AG09309 (cell line): Measurements from ENCODE around the gene GDF10.

Source experiments
- DNase-seq: peaks from one replicate; pipeline ENCODE4 v3.0.0-alpha.2; 2010; ENCODE audit warnings: low read depth
- H3K4me3 ChIP-seq: 2 replicates; pipeline ENCODE4 v1.5.1; 2011; ENCODE audit warnings: mild to moderate bottlenecking, low read depth, low read length, moderate library complexity; ENCODE audit not compliant: control insufficient read depth
- TF ChIP-seq, protein P1 (sequence below): IDR thresholded peaks from 2 replicates; pipeline ENCODE4 v1.5.1; 2011; ENCODE audit warnings: mild to moderate bottlenecking, low read depth, low read length, inconsistent platforms; ENCODE audit not compliant: insufficient read depth, control insufficient read depth; ENCODE audit errors: missing control alignments

The GDF10 gene

DNA sequence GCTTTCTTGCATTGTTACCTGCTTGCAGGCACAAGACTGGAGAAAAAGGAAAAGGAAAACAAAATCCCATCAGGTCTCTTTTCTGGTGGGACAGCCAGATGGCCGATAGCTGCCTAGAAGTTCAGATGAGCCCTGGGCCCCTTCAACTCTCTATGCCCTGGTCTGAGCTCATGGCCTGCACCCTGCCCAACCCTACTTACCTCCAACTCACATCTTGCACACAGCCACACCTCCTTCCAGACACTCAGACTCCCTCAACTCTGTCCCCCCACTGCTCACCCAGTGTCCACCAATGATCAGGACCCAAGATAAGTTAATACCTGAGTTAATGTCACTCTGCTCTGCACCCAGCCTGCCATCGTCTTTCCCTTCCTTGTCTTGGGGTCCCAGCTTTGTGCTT is 59.1 kb downstream of the GDF10 start:
- DNase-seq, result no peak
- no peak overlapping the region for H3K4me3 ChIP-seq
- TF ChIP-seq, protein P1, sequence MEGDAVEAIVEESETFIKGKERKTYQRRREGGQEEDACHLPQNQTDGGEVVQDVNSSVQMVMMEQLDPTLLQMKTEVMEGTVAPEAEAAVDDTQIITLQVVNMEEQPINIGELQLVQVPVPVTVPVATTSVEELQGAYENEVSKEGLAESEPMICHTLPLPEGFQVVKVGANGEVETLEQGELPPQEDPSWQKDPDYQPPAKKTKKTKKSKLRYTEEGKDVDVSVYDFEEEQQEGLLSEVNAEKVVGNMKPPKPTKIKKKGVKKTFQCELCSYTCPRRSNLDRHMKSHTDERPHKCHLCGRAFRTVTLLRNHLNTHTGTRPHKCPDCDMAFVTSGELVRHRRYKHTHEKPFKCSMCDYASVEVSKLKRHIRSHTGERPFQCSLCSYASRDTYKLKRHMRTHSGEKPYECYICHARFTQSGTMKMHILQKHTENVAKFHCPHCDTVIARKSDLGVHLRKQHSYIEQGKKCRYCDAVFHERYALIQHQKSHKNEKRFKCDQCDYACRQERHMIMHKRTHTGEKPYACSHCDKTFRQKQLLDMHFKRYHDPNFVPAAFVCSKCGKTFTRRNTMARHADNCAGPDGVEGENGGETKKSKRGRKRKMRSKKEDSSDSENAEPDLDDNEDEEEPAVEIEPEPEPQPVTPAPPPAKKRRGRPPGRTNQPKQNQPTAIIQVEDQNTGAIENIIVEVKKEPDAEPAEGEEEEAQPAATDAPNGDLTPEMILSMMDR, result no peak

DNA sequence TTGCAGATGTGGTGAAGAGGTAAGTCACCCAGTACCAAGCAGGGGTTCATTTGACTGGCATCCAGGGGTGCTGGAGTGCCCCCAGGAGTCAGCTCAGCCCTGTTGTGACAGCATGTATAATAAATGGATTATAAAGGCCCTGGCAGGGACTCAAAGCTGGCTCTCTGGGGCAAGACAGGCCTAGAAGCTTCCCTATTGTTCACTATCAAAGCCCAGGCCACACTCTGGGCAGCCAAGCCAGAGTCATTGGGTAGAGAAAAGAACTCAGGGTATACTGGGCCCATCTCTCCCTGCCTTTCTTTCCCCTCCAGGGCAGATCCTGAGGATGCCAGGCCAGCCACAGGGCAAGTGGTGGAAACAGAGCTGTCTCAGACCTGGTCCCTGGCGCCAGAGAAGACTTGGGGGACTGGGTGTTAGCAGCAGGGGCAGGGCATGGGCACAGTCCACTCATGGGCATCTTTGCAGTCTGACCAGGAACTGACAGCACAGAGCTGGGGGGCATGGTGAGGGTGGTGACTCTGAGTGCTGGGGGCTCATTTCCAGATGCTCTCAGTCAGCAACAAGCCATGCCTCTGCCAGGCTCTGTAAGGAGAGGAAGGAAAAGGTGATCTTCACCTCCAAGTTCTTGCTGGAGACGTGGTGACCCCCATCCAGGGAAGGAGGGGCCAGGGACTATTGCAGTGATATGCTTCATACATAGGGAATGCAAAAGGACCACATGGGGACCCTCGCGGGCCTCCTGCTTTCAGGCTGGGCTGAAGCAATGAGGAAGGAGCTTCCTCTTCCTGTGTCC is 59.8 kb downstream of the GDF10 start:
- no peak overlapping the region for H3K4me3 ChIP-seq
- TF ChIP-seq, protein P1, result no peak

DNA sequence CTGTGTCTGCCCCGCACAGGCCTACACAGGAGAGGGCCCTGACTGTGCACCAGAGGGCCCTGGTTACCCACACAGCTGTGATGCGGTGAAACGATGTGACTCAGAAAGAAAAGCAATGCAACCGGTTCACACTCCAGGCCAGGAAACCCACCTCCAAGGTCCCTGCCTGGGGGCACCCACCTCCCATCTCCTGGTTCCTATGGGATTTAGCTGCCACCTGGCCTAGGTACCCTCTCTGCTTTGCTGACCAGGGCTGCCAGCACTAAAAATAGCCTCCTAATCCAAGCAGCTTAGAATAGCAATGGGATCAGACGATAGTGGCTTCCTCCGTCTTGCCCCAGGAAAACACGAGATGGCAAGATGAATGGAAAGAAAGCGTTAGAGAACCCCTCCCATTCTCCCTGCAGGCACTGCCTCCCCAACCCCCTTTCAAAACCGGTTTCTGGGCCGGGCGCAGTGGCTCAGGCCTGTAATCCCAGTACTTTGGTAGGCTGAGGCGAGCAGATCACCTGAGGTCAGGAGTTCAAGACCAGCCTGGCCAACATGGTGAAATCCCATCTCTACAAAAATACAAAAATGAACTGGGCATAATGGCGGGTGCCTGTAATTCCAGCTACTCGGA is 60.5 kb downstream of the GDF10 start:
- no peak overlapping the region for H3K4me3 ChIP-seq
- DNase-seq, result no peak

More for the DNA sequence above, 59.8 kb downstream of the GDF10 start:
- no peak for DNase-seq

DNA sequence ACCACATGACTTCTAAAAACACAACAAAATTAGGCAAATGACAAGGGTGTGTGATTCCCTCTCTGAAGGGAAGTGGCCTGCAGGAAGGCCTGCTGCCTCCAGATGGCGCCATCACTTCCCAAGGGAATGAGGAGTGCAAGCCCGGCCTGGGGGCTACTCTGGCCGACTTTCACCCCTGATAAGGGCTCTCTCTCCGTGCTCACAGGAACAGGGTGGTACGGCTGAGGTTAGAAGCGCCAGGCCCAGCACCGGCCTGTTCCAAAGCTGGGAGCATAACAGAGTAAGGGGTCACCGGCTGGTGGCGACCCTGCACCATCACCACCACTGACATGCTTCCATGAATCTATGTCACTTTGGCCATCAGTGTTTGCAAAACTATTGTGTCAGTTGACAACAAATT is 61.3 kb downstream of the GDF10 start:
- TF ChIP-seq, protein P1, result peak; percentile 88
- H3K4me3 ChIP-seq, result no peak overlapping the region
- no peak for DNase-seq

More for the DNA sequence above, 60.5 kb downstream of the GDF10 start:
- TF ChIP-seq, protein P1, result no peak

DNA sequence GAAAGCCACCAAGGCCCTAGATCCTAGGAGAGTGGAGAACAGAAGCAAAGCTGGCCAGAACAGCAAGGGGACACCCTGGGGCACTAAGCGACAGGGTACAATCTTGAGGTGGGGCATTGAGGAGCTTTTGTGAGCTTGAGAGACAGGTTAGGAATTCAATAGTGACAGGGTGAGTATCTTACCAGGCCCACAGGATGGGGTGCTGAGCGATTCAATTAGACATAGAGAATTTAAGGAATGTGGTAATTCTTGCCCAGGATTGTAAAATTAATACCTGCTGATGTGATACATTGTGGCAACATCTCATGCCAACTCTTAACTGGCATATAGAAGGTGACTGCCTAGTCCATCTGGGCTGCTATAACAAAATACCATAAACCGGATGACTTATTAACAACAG is 62.2 kb downstream of the GDF10 start:
- H3K4me3 ChIP-seq, result no peak overlapping the region
- DNase-seq, result no peak
- TF ChIP-seq, protein P1, result no peak
